ENCODE measurements around the gene CCDC82. TPM values are rescaled to one million over a fixed set of nuclear protein-coding genes. Genes with fewer than 3 reads are reported as not detected.
"Not testable (repeated sequence)": the region's sequence is repeated elsewhere in the genome, so short reads cannot be mapped to it uniquely, and the experiment has no call there.

Gene CCDC82
- 41.4 TPM for total RNA-seq

DNA sequence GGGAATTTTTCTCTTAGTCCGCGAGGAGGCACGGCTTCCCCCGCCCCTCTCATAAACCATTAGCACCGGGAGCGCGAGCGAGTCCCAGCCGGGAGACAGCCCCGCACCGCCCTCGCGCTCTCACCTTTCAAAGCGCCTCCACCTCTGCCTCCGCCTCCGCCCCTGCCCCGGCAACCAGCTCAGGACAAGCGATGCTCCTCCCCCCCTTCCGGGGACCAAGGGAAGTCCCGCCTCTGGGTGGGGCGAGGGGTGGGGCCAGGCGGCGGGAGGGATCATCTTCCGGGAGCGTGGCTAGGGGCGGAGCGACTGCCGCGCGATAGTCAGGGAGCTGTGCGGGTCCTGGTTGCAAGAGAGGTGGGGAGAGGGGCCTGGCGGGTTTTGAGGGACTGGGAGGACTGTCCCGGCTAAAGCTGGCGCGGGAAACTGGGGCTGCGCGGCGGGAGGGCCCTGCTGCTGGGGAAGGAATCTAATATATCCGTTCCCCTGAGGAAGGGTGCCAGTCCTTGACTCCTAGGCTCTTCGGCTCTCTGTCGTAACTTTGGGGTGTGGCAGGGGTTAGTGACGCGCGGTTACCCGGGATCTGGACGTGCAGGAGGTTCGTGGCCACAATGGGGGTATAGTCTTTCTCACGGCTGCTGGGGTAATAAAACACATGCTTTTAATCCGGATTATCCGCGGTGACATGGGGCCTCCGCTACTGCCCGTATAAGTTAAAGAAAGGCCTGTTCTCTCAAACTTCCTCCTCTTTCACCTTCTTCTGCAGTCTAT lies at the start of gene CCDC82, which contains the start of gene JRKL:
CCDC82 (minus strand) TSS at position 193 of the 768 bp plus-strand sequence. CDS start 5,165 bp downstream, outside the sequence.
JRKL (plus strand) TSS at position 294 of the 768 bp plus-strand sequence. CDS start 637 bp downstream, outside the sequence.
- DNase-seq: peak; percentile 98

- not testable (repeated sequence) for DNase-seq
Measured at GRCh38 chr11:96432654-96433053, 42.9 kb upstream of the CCDC82 start.

DNA sequence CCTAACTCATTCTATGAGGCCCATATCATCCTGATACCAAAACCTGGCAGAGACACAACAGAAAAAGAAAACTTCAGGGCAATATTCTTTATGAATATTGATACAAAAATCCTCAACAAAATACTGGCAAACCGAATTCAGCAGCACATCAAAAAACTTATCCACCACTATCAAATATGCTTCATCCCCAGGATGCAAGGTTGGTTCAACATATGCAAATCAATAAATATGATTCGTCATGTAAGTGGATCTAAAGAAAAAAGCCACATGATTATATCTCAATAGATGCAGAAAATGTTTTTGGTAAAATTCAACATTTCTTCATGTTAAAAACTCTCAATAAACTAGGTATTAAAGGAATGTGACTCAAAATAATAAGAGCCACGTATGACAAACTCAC lies 41.0 kb upstream of the CCDC82 start:
- no peak for DNase-seq

- no peak for DNase-seq
Measured at GRCh38 chr11:96424693-96425092, 35.0 kb upstream of the CCDC82 start.

GRCh38 chr11:96413408-96413807 lies 23.7 kb upstream of the CCDC82 start:
- DNase-seq: no peak

- no peak for DNase-seq
Measured at GRCh38 chr11:96412761-96413381, 23.2 kb upstream of the CCDC82 start.

DNA sequence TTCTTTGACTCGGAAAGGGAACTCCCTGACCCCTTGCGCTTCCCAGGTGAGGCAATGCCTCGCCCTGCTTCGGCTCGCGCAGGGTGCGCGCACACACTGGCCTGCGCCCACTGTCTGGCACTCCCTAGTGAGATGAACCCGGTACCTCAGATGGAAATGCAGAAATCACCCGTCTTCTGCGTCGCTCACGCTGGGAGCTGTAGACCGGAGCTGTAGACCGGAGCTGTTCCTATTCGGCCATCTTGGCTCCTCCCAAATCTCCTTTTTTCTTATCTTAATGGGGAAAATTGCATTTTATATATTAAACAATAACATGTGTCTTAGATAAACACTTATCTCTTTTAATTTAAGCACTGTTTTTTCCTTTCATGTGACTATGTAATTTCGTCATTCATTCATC lies 21.7 kb upstream of the CCDC82 start:
- not testable (repeated sequence) for DNase-seq

- DNase-seq: no peak
Measured at GRCh38 chr11:96400697-96401096, 11.0 kb upstream of the CCDC82 start.

GRCh38 chr11:96397863-96398262 lies 8.2 kb upstream of the CCDC82 start:
- no peak for DNase-seq

GRCh38 chr11:96396637-96397036 lies 6.9 kb upstream of the CCDC82 start:
- DNase-seq: no peak

DNA sequence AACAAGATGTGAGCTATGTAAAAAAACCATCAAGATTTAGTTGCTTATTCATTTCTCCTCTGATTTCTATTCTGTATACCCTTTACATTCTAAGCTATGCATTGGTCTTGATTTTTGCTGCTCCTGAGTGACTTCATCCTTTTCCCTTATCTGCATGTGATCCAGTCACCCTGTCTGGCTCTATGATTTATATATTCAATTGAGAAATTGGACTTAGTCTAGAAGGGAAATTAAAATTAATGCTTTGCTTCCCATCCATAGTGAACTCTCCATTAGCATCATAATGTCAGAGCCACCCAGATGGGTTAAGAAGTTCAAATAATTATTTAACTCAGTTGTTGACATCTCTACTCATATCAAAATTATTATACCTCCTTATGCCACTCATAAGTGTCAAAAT lies 5.1 kb upstream of the CCDC82 start:
- DNase-seq: no peak

DNA sequence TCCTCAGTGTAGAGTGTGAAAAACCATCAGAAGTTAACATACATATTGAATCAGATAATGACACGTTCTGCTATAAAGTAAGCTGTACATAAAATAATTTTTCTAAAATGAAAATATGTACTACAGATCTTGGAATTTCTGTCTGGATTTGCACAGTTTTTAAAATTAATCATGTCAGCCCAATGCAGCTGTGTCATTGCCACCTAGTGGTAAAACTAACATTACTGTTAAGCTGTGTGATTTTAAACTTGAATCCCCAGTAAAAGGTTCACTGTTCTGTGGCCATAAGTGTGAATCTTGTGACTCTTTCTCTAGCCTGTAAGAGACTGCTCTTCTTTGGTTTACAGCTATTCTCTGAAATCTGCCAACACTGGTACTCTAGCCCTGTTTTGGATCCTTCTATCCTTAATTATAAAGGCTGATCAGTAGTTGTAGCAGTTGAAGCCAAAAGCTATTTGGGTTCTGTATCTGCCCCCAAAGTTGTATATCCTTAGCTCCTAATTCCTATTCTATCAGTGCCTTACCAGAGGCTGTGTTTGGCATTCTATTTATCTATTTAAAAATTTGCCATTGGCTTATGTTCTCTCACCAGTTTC lies 4.1 kb upstream of the CCDC82 start:
- peak; percentile 53 for DNase-seq

GRCh38 chr11:96391698-96392307 lies 2.1 kb upstream of the CCDC82 start:
- no peak for DNase-seq

GRCh38 chr11:96390488-96390792 lies 728 bp upstream of the CCDC82 start:
- DNase-seq: no peak

DNA sequence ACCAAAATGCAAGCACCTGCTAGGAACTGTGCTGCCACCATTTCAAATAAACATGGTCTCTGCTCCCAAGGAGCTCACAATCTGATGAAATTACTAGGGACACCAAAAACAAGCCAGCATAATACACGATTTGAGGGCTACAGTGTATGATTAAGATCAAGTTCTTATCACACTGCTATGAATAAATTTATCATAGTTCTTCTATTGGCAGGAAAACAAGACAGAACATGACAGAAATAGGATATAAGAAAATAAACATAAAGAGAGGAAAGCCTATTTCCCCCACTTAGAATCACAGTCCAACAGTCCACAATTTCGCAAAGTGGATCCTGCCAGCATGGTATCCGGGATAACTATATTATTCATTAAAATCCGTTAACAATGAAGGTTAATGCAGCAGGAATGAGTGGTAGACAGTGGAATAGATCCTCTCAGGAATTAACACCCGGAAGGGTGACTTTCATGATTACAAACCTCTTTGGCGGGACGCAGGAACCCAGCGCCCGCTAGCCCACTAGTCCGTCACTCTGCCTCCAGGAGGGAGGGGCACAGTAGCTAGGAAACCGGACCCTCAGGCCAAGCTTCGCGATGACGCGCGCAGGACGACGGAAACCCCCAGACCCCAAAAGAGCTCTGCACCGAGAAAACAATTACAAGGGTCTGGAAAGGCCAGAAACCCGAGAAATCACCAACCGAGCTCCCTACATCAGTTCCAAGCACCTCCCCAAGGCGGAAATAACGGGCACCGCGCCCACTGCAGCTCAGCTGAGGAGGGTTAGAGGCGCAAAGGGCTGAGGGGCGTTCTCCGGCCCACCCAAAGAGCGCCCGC lies 607 bp downstream of the CCDC82 start:
- DNase-seq: no peak

DNA sequence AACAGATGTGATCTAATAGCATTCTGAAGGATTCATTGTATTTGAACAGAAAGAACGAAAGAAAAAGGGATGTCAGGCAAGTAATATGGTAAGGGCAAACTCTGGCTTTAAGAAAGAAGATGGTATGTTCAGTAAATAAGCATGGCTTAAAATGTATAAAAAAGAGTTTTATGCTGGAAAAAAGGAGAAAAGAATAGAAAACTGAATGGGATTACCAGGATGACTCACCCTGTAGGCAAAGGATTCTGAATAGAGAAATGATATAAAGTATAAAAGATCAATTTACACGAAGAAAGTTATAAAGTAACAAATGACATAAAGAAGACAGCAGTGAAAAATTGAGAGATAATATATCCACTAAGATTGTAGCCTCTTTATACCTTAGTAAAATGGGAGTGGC lies 4.5 kb downstream of the CCDC82 start:
- DNase-seq: no peak

DNA sequence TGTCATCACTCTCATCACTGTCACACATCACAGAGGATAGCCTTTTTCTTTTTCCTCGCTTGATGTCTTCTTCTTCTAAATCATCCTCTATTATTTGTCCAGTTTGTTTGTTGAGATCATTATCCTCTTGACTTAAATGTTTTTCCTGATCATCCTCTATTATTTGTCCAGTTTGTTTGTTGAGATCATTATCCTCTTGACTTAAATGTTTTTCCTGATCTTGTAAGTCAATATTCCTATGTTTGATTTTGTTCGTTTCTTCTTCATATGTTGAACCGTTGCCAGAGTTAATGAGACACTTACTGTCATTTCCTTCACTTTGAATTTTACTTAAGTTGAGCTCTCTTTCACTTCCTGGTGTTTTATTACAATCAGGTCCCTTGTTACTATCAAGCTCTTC lies 5.6 kb downstream of the CCDC82 start:
- DNase-seq: no peak

DNA sequence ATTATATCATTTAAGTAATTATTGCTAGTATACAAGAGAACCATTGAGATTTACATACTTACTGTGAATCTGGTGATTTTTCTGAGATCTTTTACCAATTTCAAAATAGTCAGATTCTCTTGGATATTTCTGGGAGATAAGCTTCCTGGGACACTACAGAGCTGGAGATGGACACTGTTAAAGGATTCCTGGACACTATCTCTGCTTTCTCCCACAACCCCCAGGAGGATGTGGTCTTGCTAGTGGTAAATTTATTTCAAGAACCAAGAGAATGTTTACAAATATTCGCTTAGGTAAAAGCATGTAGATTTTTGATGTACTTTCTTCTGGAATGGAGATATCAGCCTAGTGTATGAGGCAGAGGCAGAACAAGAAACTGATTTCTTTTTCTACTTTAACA lies 12.9 kb downstream of the CCDC82 start:
- no peak for DNase-seq

- DNase-seq: no peak
Measured at GRCh38 chr11:96373826-96374225, 15.9 kb downstream of the CCDC82 start.

DNA sequence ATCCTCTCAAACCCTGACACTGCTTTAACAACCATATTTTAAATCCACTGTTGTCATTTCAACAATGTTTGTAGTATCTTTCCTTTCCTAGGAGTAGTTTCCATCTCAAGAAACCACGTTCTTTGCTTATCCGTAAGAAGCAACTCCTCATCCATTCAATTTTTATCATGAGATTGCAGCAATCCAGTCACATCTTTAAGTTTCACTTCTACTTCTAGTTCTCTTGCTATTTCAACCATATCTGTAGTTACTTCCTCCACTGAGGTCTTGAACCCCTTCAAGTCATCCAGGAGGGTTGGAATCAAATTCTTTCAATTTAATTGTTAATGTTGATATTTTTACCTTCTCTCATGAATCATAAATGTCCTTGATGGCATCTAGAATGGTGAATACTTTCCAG lies 22.4 kb downstream of the CCDC82 start:
- DNase-seq: no peak

- DNase-seq: no peak
Measured at GRCh38 chr11:96366024-96366423, 23.7 kb downstream of the CCDC82 start.

DNA sequence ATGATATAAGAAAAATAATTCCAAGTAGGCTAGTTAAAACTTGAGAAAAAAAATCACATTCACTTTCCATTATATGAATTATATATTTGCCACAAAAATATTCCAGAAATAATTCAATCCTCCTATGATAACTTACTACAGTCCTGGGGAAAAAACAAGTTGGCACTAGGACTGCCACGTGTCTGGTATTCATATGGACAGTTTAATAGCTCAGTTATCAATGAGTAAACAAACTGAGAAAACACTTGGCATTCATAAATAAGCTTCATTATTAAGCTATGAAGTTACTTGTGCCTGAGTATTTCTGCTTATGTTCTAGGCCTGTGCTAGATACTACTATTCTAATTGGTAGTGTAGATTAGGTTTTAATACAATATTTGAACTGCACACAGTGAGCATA lies 24.2 kb downstream of the CCDC82 start:
- no peak for DNase-seq
